Right lobe of liver (tissue), 6 donors: ENCODE measurements around the gene USP47. TPM values are rescaled to one million over a fixed set of nuclear protein-coding genes. Genes with fewer than 3 reads are reported as not detected.

ENCODE experiments used
- ATAC-seq, 4 donors: fragments of 200-7000 bp; cut with Tn5 transposase; one replicate each; pipeline ENCODE4 v1.9.1; 2020; ENCODE audit warnings: mild to moderate bottlenecking in 4 of 4, moderate library complexity in 4 of 4
- DNase-seq, 3 donors: peaks; one replicate each; pipeline ENCODE4 v3.0.0-alpha.2; 2020
- H3K27ac ChIP-seq, 3 donors: fragments of 200-600 bp; one replicate each; pipeline ENCODE4 v1.8.0; 2022
- H3K27me3 ChIP-seq, 2 donors: fragments of 200-600 bp; one replicate each; pipeline ENCODE4 v1.8.0; 2022
- H3K36me3 ChIP-seq, 4 donors: fragments of 200-600 bp; sonication (generic) in 1 of 4; one replicate each; pipeline versions ENCODE4 v1.5.1 to v1.8.0; 2017 to 2022; ENCODE audit warnings: control low read depth in 1 of 4
- H3K4me1 ChIP-seq, 4 donors: fragments of 200-600 bp; sonication (generic) in 1 of 4; one replicate each; pipeline versions ENCODE4 v1.5.1 to v1.8.0; 2017 to 2022; ENCODE audit warnings: control low read depth in 1 of 4
- H3K4me3 ChIP-seq, 3 donors: fragments of 200-600 bp; one replicate each; pipeline ENCODE4 v1.8.0; 2022
- H3K9me3 ChIP-seq, 4 donors: fragments of 200-600 bp; sonication (generic) in 1 of 4; one replicate each; pipeline versions ENCODE4 v1.5.1 to v1.8.0; 2017 to 2022; ENCODE audit warnings: control low read depth in 1 of 4
- POLR2A ChIP-seq: fragments of 450-650 bp; IDR thresholded peaks from one replicate; pipeline ENCODE4 v1.6.1; 2017; ENCODE audit warnings: antibody characterized with exemption, mild to moderate bottlenecking
- WGBS: methylation state at CpG from one replicate; pipeline ENCODE4 v1.1.6; 2018; ENCODE audit warnings: low coverage, low lambda C conversion rate; ENCODE audit not compliant: insufficient coverage; ENCODE audit errors: missing lambda C conversion rate; 5-methylcytosine and 5-hydroxymethylcytosine counted together
- intact Hi-C, 2 donors: fragments of 100-400 bp; cut with DNase I; formaldehyde crosslinking; loops; one replicate each; pipeline versions ENCODE4 v1.11.2 to v1.14.1; 2022
- total RNA-seq, 6 experiments: library from RNA; depleted of rRNA in 2 of 6; stranded (reverse); fragments of >200 nt in 2 of 6; fragmentation: NEBNext Ultra II Directional in 3 of 6; extraction: Animal tissue kit (Norgen Biotek cat#: 25700) in 3 of 6; gene quantifications; one replicate each; pipeline versions ENCODE4 v1.1.0 to v1.2.4, GENCODE V29; 2016 to 2023
- TF ChIP-seq, protein P1 (sequence below), 4 donors: fragments of 200-600 bp in 3 of 4; fragments of 450-650 bp in 1 of 4; IDR thresholded peaks; one replicate each; pipeline versions ENCODE4 v1.5.1 to v1.8.0; 2016 to 2022; ENCODE audit warnings: antibody characterized with exemption in 4 of 4, mild to moderate bottlenecking in 2 of 4
- donor health status: DM: no; HTN: yes; CAD: no.
- donor health status: DM: no; HTN: no; CAD: no.
- donor health status: DM: no; HTN: no; CAD: no.
- donor health status: DM: no; HTN: yes; CAD: no.
- donor health status: DM: no; HTN: yes; CAD: no.

Gene USP47
- total RNA-seq, 6 experiments from 2014 or later, result 25.2 to 38.1 (median 29.6) TPM

DNA sequence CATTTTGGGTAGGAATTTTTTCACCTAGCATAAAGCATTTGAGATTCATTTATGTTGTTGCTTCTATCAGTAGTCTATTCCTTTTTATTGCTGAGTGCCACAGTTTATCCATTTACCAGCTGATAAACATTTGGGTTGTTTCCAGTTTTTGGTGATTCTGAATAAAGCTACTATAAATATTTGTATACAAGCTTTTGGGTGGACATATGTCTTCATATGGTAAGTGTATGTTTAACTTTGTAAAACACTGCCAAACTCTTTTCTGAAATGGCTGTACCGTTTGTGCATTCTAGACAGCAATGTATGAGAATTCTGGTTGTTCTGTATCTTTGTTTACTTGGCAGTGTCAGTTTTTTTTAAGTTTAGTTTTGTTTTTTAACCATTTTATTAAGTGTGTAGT is 16.9 kb downstream of the USP47 start:
- Histone ChIP-seq H3K27ac (no peak overlapping the region), H3K27me3 (no peaks in the 10 kb centered on the region), H3K4me3 (no peak overlapping the region), H3K36me3 (no peaks in the 10 kb centered on the region), H3K4me1 (peaks cover 0 to 30% (median 11%) of the 10 kb centered on the region in 4 donors), H3K9me3 (no peaks in the 10 kb centered on the region)
- TF ChIP-seq, protein P1, sequence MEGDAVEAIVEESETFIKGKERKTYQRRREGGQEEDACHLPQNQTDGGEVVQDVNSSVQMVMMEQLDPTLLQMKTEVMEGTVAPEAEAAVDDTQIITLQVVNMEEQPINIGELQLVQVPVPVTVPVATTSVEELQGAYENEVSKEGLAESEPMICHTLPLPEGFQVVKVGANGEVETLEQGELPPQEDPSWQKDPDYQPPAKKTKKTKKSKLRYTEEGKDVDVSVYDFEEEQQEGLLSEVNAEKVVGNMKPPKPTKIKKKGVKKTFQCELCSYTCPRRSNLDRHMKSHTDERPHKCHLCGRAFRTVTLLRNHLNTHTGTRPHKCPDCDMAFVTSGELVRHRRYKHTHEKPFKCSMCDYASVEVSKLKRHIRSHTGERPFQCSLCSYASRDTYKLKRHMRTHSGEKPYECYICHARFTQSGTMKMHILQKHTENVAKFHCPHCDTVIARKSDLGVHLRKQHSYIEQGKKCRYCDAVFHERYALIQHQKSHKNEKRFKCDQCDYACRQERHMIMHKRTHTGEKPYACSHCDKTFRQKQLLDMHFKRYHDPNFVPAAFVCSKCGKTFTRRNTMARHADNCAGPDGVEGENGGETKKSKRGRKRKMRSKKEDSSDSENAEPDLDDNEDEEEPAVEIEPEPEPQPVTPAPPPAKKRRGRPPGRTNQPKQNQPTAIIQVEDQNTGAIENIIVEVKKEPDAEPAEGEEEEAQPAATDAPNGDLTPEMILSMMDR (IDR thresholded peaks at IDR 0.05), result no peak
- no peak for TF ChIP-seq POLR2A
- intact Hi-C loops, result no loop called here
- DNase-seq (no peak), ATAC-seq (no peak)
- 43% methylated on average over 1 of the region's 1 CpG for WGBS

DNA sequence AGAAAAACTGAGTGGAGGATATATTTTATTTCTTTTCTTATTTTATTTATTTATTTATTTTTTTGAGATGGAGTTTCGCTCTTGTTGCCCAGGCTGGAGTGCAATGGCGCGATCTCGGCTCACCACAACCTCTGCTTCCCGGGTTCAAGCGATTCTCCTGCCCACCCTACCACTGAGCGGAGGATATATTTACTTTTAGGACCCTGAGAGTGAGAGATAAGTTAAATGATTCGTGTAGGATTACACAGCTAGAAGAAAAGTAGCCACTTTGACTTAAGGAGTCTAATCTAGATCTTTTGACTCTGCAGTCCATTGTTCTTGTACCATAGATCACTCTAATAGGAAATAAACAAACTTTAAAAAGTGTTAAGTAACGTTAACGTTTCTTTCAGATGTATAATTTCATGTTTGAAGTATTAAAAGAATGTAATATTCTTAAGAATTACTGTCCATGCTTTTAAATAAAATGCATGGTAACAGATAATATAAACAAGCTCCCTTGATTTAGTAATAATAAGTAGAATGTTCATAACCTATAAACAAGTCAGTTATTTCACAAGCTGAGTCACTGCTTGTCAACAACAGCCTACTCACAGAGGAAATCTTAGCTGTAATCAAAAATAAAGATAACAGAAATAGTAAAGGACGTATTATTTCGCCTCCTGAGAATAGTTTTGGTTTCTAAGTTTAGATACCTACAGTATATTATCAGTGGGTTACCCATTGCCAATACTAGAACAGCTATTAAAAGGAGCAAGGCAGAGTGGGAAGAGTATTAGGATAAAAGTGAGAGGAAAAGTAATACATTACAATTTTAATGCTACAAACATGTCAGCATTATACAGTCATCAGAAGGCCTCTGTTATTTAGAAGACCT is 18.6 kb downstream of the USP47 start:
- peaks cover 0 to 30% (median 11%) of the 10 kb centered on the region in 4 donors for H3K4me1 ChIP-seq
- no peaks in the 10 kb centered on the region for H3K9me3 ChIP-seq
- no peak for TF ChIP-seq POLR2A
- TF ChIP-seq, protein P1 (IDR thresholded peaks at IDR 0.05), result no peak
- ATAC-seq (no peak), DNase-seq (no peak)
- H3K27me3 ChIP-seq, result no peaks in the 10 kb centered on the region
- 82% methylated on average over 12 of the region's 12 CpGs for WGBS
- H3K36me3 ChIP-seq, result no peaks in the 10 kb centered on the region
- no peak overlapping the region for H3K4me3 ChIP-seq
- intact Hi-C loops, result no loop called here
- H3K27ac ChIP-seq, result no peak overlapping the region

DNA sequence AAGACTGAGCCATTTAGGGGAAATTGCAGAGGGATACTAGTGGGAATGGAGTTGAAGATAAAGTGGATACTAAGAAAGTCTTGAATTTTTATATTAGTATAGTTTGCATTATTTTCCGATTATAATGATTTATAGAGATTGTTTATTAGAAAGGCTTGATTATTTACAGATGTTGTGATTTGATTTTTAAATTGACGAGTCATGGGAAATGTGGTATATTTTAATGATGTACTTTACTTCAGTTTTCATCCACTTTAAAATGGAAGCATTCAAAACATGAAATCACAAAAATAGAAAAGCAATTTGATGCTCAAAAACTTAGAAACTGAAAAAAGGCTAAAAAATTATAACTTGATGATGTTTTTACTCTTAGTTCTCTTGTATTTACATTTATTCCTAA is 21.2 kb downstream of the USP47 start:
- intact Hi-C loops, result no loop called here
- H3K9me3 ChIP-seq, result no peaks in the 10 kb centered on the region
- H3K4me3 ChIP-seq, result no peak overlapping the region
- 94% methylated on average over 2 of the region's 2 CpGs for WGBS
- H3K36me3 ChIP-seq, result no peaks in the 10 kb centered on the region
- H3K27ac ChIP-seq, result no peak overlapping the region
- TF ChIP-seq, protein P1 (IDR thresholded peaks at IDR 0.05), result no peak
- TF ChIP-seq POLR2A, result no peak
- ATAC-seq, result no peak
- no peaks in the 10 kb centered on the region for H3K27me3 ChIP-seq
- no peak for DNase-seq
- peaks cover 0 to 14% (median 6%) of the 10 kb centered on the region in 4 donors for H3K4me1 ChIP-seq

DNA sequence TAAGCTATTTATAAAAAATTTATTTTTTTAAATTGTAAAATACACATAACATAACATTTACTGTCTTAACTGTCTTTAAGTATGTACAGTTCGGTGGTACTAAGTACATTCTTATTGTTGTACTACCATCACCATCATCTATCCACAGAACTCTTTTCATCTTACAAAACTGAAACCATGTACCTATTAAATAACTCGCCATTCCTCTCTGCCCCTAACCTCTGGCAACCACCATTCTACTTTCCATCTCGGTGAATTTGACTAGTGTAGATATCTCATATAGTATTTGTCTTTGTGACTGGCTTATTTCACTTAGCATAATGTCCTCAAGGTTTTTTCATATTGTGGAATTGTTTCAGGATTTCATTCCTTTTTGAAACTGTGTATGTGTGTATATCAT is 22.6 kb downstream of the USP47 start:
- ATAC-seq (no peak), DNase-seq (no peak)
- Histone ChIP-seq H3K27me3 (no peaks in the 10 kb centered on the region), H3K9me3 (no peaks in the 10 kb centered on the region), H3K36me3 (no peaks in the 10 kb centered on the region), H3K27ac (no peak overlapping the region), H3K4me3 (no peak overlapping the region), H3K4me1 (peaks cover 0 to under 1% (median 0%) of the 10 kb centered on the region in 4 donors)
- intact Hi-C loops, result no loop called here
- TF ChIP-seq POLR2A, result no peak
- TF ChIP-seq, protein P1 (IDR thresholded peaks at IDR 0.05), result no peak
- 78% methylated on average over 3 of the region's 3 CpGs for WGBS
